ENCODE data around the gene LRRC43.

DNA sequence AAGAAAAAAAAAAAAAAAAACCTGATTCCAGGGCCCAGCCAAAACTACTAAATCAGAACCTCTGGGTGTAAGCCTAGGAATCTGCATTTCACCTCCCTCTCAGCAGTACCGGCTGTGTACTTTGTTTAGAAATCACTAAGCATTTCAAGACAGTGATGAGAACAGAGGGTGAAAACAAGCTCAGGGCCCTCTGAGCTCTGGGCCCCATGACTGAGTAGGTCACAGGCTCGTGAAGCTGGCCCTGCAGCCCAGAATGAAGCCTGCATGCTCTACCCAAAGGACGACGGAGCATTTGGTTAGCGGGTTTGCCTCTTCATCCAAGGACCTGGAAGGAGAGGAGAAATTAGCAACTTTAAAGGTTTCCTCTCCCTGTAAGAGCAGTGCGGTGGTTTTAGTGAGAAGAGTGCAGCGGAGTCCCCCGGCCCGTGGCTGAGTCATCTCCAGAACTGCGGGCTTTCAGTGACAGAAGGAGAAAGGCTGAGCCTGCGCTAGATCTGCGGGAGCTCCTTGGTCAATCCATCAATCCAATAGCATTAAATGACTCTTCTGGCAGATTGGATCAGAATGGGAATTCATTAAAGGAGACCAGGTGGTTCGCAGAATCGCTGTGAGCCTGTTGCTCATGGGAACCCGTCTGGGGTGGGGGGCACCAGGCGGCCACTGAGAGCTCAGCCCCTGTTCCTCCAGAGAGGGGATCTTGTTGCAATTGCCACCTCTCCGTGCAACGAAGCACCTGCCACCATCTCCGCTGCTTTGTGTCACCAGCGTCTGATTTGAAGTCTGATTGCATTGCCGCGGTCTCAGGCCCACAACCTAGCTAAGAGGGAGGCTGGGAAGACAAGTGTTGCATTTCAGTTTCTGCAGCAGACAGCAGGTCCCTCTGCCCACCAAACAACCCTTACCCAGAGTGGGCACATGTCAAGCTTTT, 16.2 kb upstream of the LRRC43 start:
- TF ChIP-seq, protein P1, sequence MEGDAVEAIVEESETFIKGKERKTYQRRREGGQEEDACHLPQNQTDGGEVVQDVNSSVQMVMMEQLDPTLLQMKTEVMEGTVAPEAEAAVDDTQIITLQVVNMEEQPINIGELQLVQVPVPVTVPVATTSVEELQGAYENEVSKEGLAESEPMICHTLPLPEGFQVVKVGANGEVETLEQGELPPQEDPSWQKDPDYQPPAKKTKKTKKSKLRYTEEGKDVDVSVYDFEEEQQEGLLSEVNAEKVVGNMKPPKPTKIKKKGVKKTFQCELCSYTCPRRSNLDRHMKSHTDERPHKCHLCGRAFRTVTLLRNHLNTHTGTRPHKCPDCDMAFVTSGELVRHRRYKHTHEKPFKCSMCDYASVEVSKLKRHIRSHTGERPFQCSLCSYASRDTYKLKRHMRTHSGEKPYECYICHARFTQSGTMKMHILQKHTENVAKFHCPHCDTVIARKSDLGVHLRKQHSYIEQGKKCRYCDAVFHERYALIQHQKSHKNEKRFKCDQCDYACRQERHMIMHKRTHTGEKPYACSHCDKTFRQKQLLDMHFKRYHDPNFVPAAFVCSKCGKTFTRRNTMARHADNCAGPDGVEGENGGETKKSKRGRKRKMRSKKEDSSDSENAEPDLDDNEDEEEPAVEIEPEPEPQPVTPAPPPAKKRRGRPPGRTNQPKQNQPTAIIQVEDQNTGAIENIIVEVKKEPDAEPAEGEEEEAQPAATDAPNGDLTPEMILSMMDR (conservative IDR thresholded peaks at IDR 0.05; ENCODE audit: low read depth in 2 of 2) = no peak
- TF ChIP-seq, protein P2, sequence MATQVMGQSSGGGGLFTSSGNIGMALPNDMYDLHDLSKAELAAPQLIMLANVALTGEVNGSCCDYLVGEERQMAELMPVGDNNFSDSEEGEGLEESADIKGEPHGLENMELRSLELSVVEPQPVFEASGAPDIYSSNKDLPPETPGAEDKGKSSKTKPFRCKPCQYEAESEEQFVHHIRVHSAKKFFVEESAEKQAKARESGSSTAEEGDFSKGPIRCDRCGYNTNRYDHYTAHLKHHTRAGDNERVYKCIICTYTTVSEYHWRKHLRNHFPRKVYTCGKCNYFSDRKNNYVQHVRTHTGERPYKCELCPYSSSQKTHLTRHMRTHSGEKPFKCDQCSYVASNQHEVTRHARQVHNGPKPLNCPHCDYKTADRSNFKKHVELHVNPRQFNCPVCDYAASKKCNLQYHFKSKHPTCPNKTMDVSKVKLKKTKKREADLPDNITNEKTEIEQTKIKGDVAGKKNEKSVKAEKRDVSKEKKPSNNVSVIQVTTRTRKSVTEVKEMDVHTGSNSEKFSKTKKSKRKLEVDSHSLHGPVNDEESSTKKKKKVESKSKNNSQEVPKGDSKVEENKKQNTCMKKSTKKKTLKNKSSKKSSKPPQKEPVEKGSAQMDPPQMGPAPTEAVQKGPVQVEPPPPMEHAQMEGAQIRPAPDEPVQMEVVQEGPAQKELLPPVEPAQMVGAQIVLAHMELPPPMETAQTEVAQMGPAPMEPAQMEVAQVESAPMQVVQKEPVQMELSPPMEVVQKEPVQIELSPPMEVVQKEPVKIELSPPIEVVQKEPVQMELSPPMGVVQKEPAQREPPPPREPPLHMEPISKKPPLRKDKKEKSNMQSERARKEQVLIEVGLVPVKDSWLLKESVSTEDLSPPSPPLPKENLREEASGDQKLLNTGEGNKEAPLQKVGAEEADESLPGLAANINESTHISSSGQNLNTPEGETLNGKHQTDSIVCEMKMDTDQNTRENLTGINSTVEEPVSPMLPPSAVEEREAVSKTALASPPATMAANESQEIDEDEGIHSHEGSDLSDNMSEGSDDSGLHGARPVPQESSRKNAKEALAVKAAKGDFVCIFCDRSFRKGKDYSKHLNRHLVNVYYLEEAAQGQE (IDR thresholded peaks at IDR 0.05; ENCODE audit: unreplicated experiment) = no peak

Data from GM23338 (cell line).